ENCODE measurements around the gene PAQR5. TPM values are rescaled to one million over a fixed set of nuclear protein-coding genes. Genes with fewer than 3 reads are reported as not detected.

Gene PAQR5
- total RNA-seq, 2 experiments from 2014 or later: not detected

DNA sequence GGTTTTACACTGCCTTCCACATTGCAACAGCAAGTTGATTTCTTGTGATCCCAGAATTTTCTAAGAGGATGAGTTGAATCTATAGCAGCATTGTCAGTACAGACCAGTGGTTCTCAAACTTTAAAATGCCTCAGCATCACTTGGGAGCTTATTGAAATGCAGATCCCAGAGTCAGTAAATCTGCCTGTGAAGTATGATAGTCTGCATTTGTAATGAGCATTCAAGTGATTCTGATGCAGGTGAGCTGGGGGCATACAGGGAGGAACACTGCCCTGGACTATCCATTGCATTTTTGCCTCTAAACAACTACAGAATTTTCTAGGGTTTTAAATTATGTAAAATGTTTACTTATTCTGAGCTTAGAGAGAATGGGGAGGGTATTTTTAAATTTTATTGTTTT is 27.5 kb upstream of the PAQR5 start:
- H3K27ac Mint-ChIP-seq: no peak overlapping the region
- Histone ChIP-seq H3K36me3 (ENCODE audit: insufficient read depth, low read length) (no peaks in the 10 kb centered on the region), H3K27ac (ENCODE audit: low read depth in 1 of 2, low read length in 2 of 2) (no peak overlapping the region), H3K27me3 (ENCODE audit: control insufficient read depth in 1 of 2, insufficient read depth in 2 of 2, low read length in 2 of 2) (no peaks in the 10 kb centered on the region), H3K9me3 (ENCODE audit: control insufficient read depth in 1 of 2, insufficient read depth in 1 of 2, low read length in 2 of 2) (no peaks in the 10 kb centered on the region), H3K4me1 (ENCODE audit: insufficient read depth, low read length) (no peaks in the 10 kb centered on the region), H3K4me3 (ENCODE audit: low read length) (no peak overlapping the region)
- no peaks in the 10 kb centered on the region for H3K27me3 Mint-ChIP-seq
- no peak for ATAC-seq (ENCODE audit: poor library complexity)
- ChIA-PET CTCF (no interaction called here), POLR2A (no interaction called here)
- H3K4me1 Mint-ChIP-seq (ENCODE audit: low read depth): no peaks in the 10 kb centered on the region
- no peaks in the 10 kb centered on the region for H3K36me3 Mint-ChIP-seq (ENCODE audit: low read depth)
- no peak overlapping the region for H3K4me3 Mint-ChIP-seq
- H3K9me3 Mint-ChIP-seq: no peaks in the 10 kb centered on the region
- intact Hi-C loops (cut with DNase I, micrococcal nuclease): no loop called here
- DNase-seq: no peak
- TF ChIP-seq, protein P1, sequence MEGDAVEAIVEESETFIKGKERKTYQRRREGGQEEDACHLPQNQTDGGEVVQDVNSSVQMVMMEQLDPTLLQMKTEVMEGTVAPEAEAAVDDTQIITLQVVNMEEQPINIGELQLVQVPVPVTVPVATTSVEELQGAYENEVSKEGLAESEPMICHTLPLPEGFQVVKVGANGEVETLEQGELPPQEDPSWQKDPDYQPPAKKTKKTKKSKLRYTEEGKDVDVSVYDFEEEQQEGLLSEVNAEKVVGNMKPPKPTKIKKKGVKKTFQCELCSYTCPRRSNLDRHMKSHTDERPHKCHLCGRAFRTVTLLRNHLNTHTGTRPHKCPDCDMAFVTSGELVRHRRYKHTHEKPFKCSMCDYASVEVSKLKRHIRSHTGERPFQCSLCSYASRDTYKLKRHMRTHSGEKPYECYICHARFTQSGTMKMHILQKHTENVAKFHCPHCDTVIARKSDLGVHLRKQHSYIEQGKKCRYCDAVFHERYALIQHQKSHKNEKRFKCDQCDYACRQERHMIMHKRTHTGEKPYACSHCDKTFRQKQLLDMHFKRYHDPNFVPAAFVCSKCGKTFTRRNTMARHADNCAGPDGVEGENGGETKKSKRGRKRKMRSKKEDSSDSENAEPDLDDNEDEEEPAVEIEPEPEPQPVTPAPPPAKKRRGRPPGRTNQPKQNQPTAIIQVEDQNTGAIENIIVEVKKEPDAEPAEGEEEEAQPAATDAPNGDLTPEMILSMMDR (IDR thresholded peaks at IDR 0.05): no peak

DNA sequence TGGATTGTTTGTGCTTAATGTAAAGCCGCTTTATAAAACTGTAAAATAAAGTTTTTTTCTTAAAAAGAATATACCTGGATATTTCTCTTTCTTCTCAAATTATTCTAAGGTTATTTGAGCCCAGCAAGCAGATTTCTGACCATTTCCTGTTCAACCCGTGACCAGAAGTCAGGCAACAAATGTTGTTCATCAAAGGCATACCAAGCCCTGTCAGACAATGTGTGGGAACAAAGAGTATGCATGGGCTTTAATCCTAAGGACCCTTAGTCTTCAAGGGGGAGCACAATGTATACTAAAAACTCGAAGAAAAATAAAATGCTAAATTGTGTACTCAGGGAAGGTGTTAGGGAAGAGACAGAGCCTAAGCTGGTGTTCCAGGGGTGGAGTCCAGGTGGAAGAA is 26.6 kb upstream of the PAQR5 start:
- Histone ChIP-seq H3K36me3 (ENCODE audit: insufficient read depth, low read length) (no peaks in the 10 kb centered on the region), H3K4me3 (ENCODE audit: low read length) (no peak overlapping the region), H3K27me3 (ENCODE audit: control insufficient read depth in 1 of 2, insufficient read depth in 2 of 2, low read length in 2 of 2) (no peaks in the 10 kb centered on the region), H3K27ac (ENCODE audit: low read depth in 1 of 2, low read length in 2 of 2) (no peak overlapping the region), H3K9me3 (ENCODE audit: control insufficient read depth in 1 of 2, insufficient read depth in 1 of 2, low read length in 2 of 2) (no peaks in the 10 kb centered on the region), H3K4me1 (ENCODE audit: insufficient read depth, low read length) (no peaks in the 10 kb centered on the region)
- Mint-ChIP-seq H3K4me1 (ENCODE audit: low read depth) (no peaks in the 10 kb centered on the region), H3K4me3 (no peak overlapping the region), H3K36me3 (ENCODE audit: low read depth) (no peaks in the 10 kb centered on the region), H3K27ac (no peak overlapping the region), H3K27me3 (no peaks in the 10 kb centered on the region), H3K9me3 (no peaks in the 10 kb centered on the region)
- TF ChIP-seq, protein P1 (IDR thresholded peaks at IDR 0.05): no peak
- intact Hi-C loops (cut with DNase I, micrococcal nuclease): no loop called here
- ATAC-seq (ENCODE audit: poor library complexity) (no peak), DNase-seq (no peak)
- ChIA-PET POLR2A (no interaction called here), CTCF (no interaction called here)

DNA sequence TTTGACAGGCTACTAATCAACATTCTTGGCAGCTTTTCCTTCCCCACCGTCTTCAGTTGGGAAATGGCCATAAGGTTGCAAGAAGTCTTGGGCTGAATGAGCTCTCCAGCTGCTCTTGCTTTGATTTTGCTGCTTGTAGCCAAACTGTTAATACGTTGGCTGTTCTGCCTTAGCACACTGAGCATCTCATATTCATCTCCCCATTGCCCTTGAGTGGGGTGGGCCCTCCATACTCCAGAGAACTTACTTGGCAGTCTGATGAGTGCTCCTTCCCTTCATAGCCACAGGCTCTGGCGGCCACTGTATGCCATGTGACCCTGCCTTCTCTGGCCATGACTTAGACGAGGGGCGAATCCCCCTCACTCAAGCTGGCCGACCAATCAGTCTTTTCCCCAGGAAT is 25.8 kb upstream of the PAQR5 start:
- no peaks in the 10 kb centered on the region for H3K9me3 ChIP-seq (ENCODE audit: control insufficient read depth in 1 of 2, insufficient read depth in 1 of 2, low read length in 2 of 2)
- Mint-ChIP-seq H3K9me3 (no peaks in the 10 kb centered on the region), H3K27me3 (no peaks in the 10 kb centered on the region), H3K36me3 (ENCODE audit: low read depth) (no peaks in the 10 kb centered on the region), H3K4me3 (no peak overlapping the region), H3K27ac (no peak overlapping the region), H3K4me1 (ENCODE audit: low read depth) (no peaks in the 10 kb centered on the region)
- TF ChIP-seq, protein P1 (IDR thresholded peaks at IDR 0.05): no peak
- no peaks in the 10 kb centered on the region for H3K4me1 ChIP-seq (ENCODE audit: insufficient read depth, low read length)
- no peaks in the 10 kb centered on the region for H3K27me3 ChIP-seq (ENCODE audit: control insufficient read depth in 1 of 2, insufficient read depth in 2 of 2, low read length in 2 of 2)
- intact Hi-C loops (cut with DNase I, micrococcal nuclease): no loop called here
- no peak overlapping the region for H3K27ac ChIP-seq (ENCODE audit: low read depth in 1 of 2, low read length in 2 of 2)
- ChIA-PET POLR2A (no interaction called here), CTCF (no interaction called here)
- ATAC-seq (ENCODE audit: poor library complexity) (no peak), DNase-seq (no peak)
- no peak overlapping the region for H3K4me3 ChIP-seq (ENCODE audit: low read length)
- H3K36me3 ChIP-seq (ENCODE audit: insufficient read depth, low read length): no peaks in the 10 kb centered on the region

All from CD4-positive, alpha-beta T cell (primary cell).